ENCODE measurements around the gene UFC1. TPM values are rescaled to one million over a fixed set of nuclear protein-coding genes. Genes with fewer than 3 reads are reported as not detected.

Gene UFC1
- total and polyA plus RNA-seq, 2 of the 13 experiments (the other 11 are each of a cell fraction or from before 2014, with no cell fraction given), result 72.8 to 85.2 TPM

DNA sequence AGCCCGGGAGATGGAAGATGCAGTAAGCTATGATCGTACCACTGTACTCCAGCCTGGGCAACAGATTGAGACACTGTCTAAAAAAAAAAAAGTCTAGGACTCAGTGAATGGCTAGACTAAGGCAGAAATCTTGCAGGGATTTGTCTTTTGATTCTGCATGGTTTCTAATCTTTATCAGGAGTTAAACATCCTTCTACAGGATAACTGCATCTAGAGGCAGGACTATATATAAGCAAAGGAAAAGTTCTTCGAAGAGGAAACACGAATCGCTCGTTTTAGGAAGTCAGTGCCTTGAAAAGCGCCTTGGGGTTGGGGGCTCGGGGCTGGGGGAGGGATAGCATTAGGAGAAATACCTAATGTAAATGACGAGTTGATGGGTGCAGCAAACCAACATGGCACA lies 602 bp upstream of the UFC1 start (continued):
- TF ChIP-seq ZNF800 (CRISPR knock-in tag; IDR thresholded peaks at IDR 0.05), result no peak
- no peak for TF ChIP-seq ZNF652 (CRISPR knock-in tag; IDR thresholded peaks at IDR 0.05; ENCODE audit: borderline replicate concordance, low read depth)
- no peak for TF ChIP-seq REL (CRISPR knock-in tag; conservative IDR thresholded peaks at IDR 0.05)
- no peak for TF ChIP-seq ZMYM2 (CRISPR knock-in tag; IDR thresholded peaks at IDR 0.05)
- no peak for TF ChIP-seq ZNF30 (CRISPR knock-in tag; IDR thresholded peaks at IDR 0.05)
- TF ChIP-seq ARID3A (IDR thresholded peaks at IDR 0.05; ENCODE audit: low read depth, low read length), result no peak
- no peak for TF ChIP-seq XBP1 (CRISPR knock-in tag; IDR thresholded peaks at IDR 0.05)
- TF ChIP-seq HNRNPH1 (optimal IDR thresholded peaks at IDR 0.05; ENCODE audit: low read depth, low read length), result no peak
- no peak for TF ChIP-seq NBN (conservative IDR thresholded peaks at IDR 0.05)

DNA sequence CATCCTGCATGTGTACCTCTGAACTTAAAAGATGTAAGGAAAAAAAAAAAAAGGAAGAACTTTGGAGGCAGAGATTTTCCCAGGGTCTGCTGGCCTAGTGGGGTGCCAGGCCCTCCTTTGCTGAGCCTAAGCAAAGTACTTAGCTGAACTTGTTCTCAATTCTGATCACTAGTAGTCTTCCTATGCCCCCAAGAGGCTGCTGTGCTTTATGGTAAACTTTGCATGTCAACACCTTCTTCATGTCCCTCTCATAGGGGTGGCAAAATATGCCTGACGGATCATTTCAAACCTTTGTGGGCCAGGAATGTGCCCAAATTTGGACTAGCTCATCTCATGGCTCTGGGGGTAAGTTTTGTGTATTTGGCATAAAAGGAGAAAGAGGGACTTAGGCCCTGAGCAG lies 4.1 kb downstream of the UFC1 start:
- no peak for ATAC-seq
- CTCF ChIA-PET (ENCODE audit: low intra/inter-chr PET ratio, low total read pairs), result no interaction called here
- TF ChIP-seq PRDM15 (CRISPR knock-in tag; IDR thresholded peaks at IDR 0.05), result no peak
- no peak for TF ChIP-seq SALL1 (CRISPR knock-in tag; IDR thresholded peaks at IDR 0.05)
- TF ChIP-seq ZBTB21 (CRISPR knock-in tag; IDR thresholded peaks at IDR 0.05), result no peak
- no peak for TF ChIP-seq ZNF839 (CRISPR knock-in tag; IDR thresholded peaks at IDR 0.05; ENCODE audit: borderline replicate concordance)
- no peak for TF ChIP-seq ZNF326 (CRISPR knock-in tag; IDR thresholded peaks at IDR 0.05; ENCODE audit: borderline replicate concordance)
- no peak for TF ChIP-seq POGZ (CRISPR knock-in tag; IDR thresholded peaks at IDR 0.05)

More for the DNA sequence above, 4.1 kb downstream of the UFC1 start:
- Histone ChIP-seq H4K20me1 (ENCODE audit: insufficient read depth, low read length) (no peaks in the 10 kb centered on the region), H3K4me1 (ENCODE audit: insufficient read depth, low read length) (peaks cover 48% of the 10 kb centered on the region), H3K4me3 (replicated peaks in 1 of 3; ENCODE audit: insufficient read depth in 1 of 3, low read depth in 2 of 3, low read length in 3 of 3) (no peak overlapping the region), H3K9ac (ENCODE audit: insufficient read depth, low read depth, low read length) (no peak overlapping the region), H3K79me2 (ENCODE audit: insufficient read depth, low read length) (peaks cover 17% of the 10 kb centered on the region), H3K9me3 (ENCODE audit: low read length) (no peaks in the 10 kb centered on the region), H3K27me3 (ENCODE audit: control insufficient read depth in 1 of 2, insufficient read depth in 2 of 2, low read length in 2 of 2) (no peaks in the 10 kb centered on the region; a peak in 1 of 5 replicates), H3K4me2 (ENCODE audit: low read depth, low read length) (no peak overlapping the region), H2AFZ (ENCODE audit: low read length) (no peak overlapping the region), H3K27ac (ENCODE audit: extremely low read length, insufficient read depth, low read length) (no peak overlapping the region), H3K36me3 (replicated peaks in 1 of 2; ENCODE audit: control insufficient read depth in 1 of 2, insufficient read depth in 2 of 2, low read length in 2 of 2) (peaks cover 8 to 25% of the 10 kb centered on the region in 2 experiments; a peak in 4 of 5 replicates)
- in situ Hi-C loops (cut with HindIII; ENCODE audit: extremely low pct_ligation_motif_present, low pct_unique_long_range_greater_than_20kb), result no loop called here
- intact Hi-C loops (cut with micrococcal nuclease; ENCODE audit: unreplicated experiment), result no loop called here
- FAIRE-seq, result no peak
- POLR2A ChIA-PET, result interaction anchor here (1.0 to 2.2 kb wide), 2 partner anchors 8 to 25 kb away, joined by 3 to 5 read pairs; partner anchors contain the start of genes DEDD and PPOX
- BruUV-seq (replicated peaks), result no TSS peak
- WGBS (ENCODE audit: low lambda C conversion rate), result 100% methylated on average over 1 of the region's 1 CpG
- no peak for DNase-seq (ENCODE audit: low spot score)

All from HepG2 (cell line).